SH-SY5Y (cell line): ENCODE data around the gene LONP2.

Source experiments
- GATA2 ChIP-seq: IDR thresholded peaks from 2 replicates; pipeline ENCODE4 v1.6.1; 2011; ENCODE audit warnings: mild to moderate bottlenecking, low read depth, low read length
- GATA3 ChIP-seq: IDR thresholded peaks from 2 replicates; pipeline ENCODE4 v1.6.1; 2011; ENCODE audit warnings: low read depth, mild to moderate bottlenecking, low read length, moderate library complexity

DNA sequence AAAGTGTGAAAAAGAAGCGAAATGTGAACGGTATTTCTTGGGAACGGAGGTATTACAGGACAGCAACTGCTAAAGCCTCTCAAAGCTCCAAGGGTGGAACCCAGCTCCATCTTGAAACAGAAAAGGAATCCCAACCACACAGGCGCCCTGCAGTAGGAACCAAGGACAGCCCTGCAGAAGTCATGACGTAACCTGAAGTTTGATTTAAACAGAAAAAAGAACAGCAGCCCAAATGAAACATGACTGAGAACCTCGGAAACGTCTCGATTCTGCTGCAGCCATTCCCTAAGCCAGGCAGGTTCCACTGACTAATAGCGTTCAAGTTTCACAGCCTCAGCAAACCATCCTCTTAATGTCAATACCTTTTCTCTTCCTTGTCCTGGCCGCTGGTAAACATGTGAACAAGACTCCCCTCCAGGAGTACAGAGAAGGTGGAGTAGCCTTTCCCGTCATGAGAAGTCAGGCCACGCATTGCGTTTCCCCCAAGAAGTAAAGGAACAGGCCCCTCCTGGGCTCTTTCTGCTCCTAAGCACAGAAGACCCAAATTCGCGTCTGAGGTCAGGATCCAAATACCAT, 121.0 kb downstream of the LONP2 start:
- no peak for TF ChIP-seq GATA2
- no peak for TF ChIP-seq GATA3
